CD4-positive, alpha-beta T cell treated with Interleukin-10 for 1 hour (primary cell): ENCODE data around the gene MPP2.
"Not testable (repeated sequence)": the region's sequence is repeated elsewhere in the genome, so short reads cannot be mapped to it uniquely, and the experiment has no call there.

ENCODE experiments used
- DNase-seq: peaks from one replicate; pipeline ENCODE4 v3.0.0-alpha.2; 2020

MPP2 gene

GRCh38 chr17:43900858-43901754 is 6.2 kb downstream of the MPP2 start:
- DNase-seq: no peak

DNA sequence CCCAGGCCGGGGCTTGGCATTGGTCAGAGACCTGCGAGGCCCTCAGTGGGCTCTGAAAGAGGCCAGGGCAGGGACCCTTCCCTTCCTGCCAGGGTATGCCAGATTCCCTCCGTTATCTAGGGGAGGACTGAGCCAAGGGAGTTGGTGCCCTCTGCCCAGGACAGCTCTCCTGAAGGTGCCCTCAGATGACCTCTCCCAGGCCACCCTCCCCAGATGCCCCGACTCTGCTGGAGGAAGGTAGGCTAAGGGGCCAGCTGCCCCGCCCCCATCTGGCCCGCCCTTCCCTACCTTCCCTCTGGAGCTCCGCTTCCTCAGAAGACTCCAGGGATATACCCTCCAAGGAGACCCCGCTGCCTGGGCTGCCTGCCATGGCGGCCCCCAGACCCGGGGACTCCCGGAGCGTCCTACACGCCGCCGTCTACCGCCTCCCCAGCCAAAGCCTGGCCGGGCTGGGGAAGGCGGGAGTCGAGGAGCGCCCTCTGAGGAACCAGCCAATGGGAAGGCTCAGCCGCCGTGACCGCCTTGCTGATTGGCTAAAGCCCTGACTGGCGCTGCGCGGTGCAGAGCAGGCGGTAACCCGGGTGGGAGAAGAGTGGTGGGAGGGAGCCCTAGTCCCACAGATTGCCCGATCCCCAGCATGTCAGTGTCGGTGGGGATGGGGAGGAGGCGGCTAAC is 7.0 kb downstream of the MPP2 start:
- DNase-seq: peak; percentile 84

GRCh38 chr17:43898446-43898845 is 8.9 kb downstream of the MPP2 start:
- no peak for DNase-seq

- DNase-seq: no peak
Observed at GRCh38 chr17:43897831-43898230, 9.5 kb downstream of the MPP2 start.

DNA sequence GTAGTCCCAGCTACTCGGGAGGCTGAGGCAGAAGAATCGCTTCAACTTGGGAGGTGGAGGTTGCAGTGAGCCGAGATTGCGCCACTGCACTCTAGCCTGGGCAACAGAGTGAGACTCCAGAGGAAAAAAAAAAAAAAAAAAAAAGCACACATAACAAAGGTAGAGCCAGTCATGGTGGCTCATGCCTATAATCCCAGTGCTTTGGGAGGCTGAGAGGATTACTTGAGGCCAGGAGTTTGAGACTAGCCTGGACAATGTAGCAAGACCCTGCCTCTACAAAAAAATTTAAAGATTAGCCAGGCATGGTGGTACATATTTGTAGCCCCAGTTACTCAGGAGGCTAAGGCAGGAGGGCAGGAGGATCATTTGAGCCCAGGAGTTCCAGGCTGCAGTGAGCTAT is 12.8 kb downstream of the MPP2 start:
- not testable (repeated sequence) for DNase-seq

GRCh38 chr17:43892647-43892952 is 14.7 kb downstream of the MPP2 start:
- no peak for DNase-seq

GRCh38 chr17:43891851-43892646 is 15.3 kb downstream of the MPP2 start:
- no peak for DNase-seq

- DNase-seq: no peak
Observed at GRCh38 chr17:43890240-43890639, 17.1 kb downstream of the MPP2 start.

GRCh38 chr17:43888548-43888947 is 18.8 kb downstream of the MPP2 start:
- no peak for DNase-seq

GRCh38 chr17:43882761-43883415 is 24.4 kb downstream of the MPP2 start:
- no peak for DNase-seq

- DNase-seq: no peak
Observed at GRCh38 chr17:43881758-43882505, 25.4 kb downstream of the MPP2 start.

DNA sequence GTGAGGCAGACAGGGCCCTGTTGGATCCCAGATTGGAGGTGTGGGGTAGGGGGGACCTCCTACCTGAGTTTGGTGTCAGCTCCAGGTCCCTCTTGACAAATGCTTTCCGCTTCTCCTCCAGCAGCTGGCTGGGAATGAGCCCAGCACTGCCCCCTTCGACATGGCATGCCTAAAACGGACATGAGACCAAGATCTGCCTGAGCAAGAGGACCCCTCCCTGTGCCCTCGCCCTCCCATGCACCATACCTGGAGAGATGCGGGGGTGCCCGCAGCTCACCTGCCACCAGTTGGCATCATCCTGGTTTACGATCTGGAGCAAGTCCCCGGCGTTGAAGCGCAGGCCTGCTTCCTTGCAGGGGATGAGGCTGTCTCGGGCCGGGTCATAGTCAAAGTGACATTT is 26.2 kb downstream of the MPP2 start:
- DNase-seq: no peak

DNA sequence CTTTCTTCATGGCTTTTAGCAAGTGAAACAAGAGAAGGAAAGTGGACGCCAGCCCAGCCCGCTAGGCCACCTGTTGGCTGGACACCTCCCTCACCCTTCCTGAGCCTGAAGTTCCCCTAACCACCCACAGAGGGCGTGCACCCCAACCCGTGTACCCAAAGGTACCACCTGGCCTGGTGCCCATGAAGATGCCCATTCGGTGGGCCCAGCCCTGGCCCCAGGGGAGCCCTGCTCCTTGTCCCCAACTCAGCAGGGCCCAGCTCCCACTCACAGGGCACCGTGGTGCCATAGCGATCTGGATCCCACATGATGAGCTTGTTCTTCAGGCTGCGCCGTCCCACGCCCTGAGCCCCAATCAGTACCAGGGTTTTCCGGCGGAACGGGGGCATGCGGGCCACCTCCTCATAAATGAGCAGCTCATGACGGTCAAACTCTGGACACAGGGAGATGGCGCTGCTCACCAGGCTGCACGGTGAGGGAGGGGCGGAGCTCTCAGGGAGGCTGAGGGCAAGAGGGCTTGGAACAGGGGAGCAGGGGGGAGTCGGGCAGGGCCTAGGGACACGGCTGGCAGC is 26.8 kb downstream of the MPP2 start:
- peak; percentile 51 for DNase-seq

- no peak for DNase-seq
Observed at GRCh38 chr17:43879723-43880419, 27.5 kb downstream of the MPP2 start.

- DNase-seq: peak; percentile 58
Observed at GRCh38 chr17:43878260-43879175, 28.8 kb downstream of the MPP2 start.

GRCh38 chr17:43877451-43878155 is 29.7 kb downstream of the MPP2 start:
- no peak for DNase-seq

DNA sequence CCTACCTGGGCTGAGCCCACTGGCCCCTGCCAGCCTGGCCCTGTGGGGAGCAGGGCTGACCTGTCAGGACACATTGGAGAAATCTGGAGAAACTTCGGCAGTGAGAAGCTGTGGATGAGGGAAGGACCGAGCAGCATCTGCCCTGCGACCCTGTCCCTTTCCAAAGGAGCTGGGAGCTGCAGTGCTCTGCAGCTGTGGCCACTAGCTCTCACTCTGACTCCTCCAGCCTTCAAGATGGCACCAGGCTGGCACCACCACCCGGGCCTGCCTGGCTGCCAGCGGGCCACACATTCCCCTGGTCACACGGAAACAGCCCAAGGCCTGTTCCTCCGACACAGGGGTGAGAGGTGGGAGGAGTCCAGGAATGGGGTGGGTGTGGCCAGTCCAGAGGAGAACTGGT is 30.3 kb downstream of the MPP2 start:
- no peak for DNase-seq

GRCh38 chr17:43875476-43876147 is 31.7 kb downstream of the MPP2 start:
- no peak for DNase-seq

DNA sequence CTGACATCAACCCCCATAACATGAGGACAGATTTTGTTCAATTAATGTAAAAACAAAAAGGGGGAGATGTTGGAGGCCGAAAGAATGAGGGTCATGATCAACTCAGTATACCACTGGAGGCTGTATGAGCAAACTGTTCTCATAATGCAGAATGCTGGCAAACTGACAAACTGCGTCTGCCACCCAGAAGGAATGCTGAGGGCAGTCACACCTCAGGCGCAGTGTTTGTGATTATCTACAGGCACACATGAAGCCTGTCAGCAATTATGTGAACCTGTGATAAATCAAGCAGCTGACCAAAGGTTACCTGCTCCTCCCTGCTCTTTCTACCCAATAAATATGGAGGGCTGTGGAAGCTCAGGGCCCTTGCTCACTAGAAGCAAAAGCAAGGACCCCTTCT is 33.0 kb downstream of the MPP2 start:
- DNase-seq: no peak
